ENCODE measurements around the gene CR1.

DNA sequence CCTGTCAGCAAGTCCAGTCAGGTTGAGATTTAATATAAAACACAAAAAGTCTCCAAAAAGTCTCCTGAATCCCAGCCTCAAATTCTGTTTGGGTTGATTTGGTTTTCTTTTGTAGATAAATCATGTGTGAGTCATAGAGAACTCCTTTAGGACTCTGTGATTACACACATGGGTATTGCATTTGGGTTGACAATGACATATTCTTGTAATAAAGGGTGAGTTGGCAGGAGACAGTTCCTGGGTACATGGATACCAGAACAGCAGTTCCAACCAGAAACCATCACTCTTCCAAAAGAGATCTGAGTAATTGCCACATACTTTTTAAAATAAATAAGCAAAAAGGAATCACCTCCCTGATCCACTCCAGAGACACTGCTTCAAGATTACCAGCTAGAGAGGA is 32.9 kb upstream of the CR1 start:
- no peak for TF ChIP-seq POLR2AphosphoS5 (IDR thresholded peaks at IDR 0.05; ENCODE audit: borderline replicate concordance, low read depth, low read length)
- TF ChIP-seq EZH2 (IDR thresholded peaks at IDR 0.05), result no peak

Measured in SK-N-MC (cell line).